HG03457 (cell line): ENCODE results near the gene TSC2.

Experiments used
- ATAC-seq: cut with Tn5 transposase; IDR thresholded peaks from one replicate; pipeline ENCODE4 v1.9.1; 2021; ENCODE audit warnings: moderate number of reproducible peaks; ENCODE audit not compliant: unreplicated experiment

Gene TSC2

DNA sequence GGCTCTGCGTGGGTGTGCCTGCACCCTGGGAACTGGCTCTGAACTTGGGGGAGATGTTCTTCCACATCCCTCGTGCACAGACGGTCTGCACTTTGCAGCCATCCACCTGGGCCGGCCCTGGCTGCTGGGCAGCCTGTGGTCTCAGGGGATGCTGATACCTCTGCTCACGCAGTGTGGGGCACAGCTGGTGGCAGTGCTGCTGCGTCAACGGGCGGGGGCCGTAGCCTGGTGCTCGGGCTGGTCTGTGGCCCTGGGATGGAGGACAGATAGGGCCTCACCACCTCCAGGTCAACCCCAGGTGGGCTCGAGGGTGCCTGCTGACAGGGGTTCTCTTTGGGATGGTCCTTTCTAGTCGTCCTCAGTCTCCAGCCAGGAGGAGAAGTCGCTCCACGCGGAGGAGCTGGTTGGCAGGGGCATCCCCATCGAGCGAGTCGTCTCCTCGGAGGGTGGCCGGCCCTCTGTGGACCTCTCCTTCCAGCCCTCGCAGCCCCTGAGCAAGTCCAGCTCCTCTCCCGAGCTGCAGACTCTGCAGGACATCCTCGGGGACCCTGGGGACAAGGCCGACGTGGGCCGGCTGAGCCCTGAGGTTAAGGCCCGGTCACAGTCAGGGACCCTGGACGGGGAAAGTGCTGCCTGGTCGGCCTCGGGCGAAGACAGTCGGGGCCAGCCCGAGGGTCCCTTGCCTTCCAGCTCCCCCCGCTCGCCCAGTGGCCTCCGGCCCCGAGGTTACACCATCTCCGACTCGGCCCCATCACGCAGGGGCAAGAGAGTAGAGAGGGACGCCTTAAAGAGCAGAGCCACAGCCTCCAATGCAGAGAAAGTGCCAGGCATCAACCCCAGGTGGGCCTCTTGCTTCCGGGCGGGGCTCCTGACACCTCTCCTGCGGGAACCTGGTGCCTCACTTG lies 36.3 kb downstream of the TSC2 start:
- ATAC-seq, result no peak

DNA sequence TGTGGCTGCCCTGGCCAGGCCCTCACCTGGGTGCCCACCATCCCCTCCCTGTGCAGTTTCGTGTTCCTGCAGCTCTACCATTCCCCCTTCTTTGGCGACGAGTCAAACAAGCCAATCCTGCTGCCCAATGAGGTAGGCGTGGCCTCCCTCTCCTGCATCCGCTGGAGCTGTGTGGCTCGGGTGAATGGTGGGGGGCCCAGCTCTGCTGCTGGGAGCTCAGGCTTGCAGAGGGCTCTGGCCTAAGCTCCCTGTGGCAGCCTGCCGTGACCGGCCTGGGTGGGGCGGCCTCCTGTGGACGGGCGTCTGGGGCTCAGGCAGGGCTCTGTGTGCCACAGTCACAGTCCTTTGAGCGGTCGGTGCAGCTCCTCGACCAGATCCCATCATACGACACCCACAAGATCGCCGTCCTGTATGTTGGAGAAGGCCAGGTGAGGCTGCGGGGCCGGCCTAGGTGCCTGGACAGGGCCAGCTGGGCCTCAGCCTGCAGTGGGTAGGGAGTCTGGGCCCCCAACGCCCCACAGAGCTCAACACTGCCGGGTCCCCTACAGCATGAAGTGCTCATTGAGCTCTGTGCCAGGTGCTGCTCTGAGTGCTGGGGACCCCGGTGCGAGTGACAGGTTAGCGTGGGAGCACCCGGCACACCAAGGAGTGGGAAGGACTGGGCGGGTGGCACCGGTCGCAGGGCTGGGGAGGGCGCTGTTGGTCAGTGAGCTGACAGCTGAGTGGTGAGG lies 37.3 kb downstream of the TSC2 start:
- no peak for ATAC-seq

GRCh38 chr16:2085669-2086068 lies 37.9 kb downstream of the TSC2 start:
- ATAC-seq, result no peak

DNA sequence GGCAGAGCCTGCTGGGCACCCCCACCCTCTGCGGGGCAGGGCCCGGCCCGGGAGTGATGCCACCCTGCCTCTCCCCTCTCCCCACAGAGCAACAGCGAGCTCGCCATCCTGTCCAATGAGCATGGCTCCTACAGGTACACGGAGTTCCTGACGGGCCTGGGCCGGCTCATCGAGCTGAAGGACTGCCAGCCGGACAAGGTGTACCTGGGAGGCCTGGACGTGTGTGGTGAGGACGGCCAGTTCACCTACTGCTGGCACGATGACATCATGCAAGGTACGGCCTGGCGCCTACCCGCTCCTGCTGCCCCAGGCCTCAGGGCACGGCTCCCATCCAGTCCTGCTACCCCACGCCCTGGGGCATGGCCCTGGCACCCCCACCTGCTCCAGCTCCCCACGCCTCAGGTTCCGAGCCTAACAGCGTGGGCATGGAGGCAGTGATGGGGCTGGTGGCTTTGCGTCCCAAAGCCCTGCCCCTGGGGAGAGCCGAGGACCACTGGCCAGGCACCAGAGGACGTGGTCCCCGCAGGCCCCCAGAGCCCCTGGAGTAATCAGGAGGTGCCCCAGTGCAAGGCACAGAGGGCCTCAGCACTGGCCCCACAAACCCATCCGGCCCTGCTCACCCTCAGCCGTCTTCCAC lies 38.4 kb downstream of the TSC2 start:
- no peak for ATAC-seq

DNA sequence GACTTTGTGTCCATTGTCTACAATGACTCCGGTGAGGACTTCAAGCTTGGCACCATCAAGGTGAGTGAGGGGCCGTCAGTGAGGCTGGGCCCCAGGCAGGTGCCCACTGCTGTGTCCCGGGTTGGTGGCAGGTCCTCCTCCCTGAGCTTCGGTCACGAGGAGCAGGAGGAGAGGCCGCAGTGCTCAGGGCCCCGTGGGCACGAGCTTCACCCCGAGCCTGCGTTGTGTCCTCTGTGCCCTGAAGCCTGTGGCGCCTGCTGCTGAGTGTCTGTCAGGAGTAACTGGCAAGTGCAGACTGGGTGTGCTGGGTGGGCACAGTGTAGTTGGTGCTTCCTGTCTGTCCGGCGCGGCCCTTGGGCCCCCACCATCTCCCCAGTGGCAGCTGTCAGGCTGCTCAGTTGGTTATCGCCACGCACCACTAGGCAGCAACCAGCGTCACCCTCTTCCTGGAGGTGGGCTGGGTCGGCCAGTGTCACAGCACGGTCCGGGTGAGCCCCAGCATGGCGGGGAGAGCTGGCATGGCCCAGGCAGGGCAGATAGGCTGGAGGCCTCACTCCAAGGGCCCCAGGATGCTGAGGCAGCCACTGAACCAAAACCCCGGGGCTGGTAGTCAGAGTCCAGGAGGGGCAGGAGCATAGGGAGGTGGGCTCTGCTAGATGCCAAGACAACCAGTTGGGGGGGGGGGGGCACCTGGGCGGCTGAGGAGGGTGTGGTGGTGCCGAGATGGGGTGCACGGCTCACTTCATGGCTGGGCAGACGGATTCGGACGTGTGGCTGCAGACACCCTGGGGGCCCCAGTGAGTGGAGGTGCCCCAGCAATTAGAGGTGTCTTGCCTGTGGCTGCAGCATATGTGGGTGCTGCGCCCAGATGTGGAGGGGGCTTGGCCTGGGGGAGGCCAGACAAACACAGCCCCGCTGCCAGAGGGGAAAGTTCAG lies 39.3 kb downstream of the TSC2 start:
- ATAC-seq, result no peak

DNA sequence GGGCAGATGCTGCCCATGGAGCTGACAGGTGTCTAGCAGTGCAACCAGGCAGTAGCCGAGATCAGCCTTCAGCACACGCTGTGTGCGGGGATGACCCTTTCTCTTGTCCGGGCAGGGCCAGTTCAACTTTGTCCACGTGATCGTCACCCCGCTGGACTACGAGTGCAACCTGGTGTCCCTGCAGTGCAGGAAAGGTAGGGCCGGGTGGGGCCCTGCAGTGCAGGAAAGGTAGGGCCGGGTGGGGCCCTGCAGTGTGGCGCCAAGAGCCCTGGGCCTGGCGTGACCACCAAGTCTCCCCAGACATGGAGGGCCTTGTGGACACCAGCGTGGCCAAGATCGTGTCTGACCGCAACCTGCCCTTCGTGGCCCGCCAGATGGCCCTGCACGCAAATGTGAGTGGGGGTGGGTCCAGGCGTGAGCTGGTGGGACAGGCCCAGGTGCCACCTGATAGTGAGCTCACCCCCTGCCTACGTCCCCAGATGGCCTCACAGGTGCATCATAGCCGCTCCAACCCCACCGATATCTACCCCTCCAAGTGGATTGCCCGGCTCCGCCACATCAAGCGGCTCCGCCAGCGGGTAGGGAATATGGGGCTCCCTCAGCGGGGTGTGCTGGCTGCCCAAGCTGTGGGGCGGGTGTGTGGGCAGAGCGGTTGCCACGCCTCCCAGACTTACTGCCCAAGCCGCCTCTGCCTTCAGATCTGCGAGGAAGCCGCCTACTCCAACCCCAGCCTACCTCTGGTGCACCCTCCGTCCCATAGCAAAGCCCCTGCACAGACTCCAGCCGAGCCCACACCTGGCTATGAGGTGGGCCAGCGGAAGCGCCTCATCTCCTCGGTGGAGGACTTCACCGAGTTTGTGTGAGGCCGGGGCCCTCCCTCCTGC lies 40.2 kb downstream of the TSC2 start:
- ATAC-seq, result no peak

GRCh38 chr16:2088759-2089358 lies 41.1 kb downstream of the TSC2 start:
- no peak for ATAC-seq

GRCh38 chr16:2089706-2090480 lies 42.1 kb downstream of the TSC2 start:
- ATAC-seq, result no peak

DNA sequence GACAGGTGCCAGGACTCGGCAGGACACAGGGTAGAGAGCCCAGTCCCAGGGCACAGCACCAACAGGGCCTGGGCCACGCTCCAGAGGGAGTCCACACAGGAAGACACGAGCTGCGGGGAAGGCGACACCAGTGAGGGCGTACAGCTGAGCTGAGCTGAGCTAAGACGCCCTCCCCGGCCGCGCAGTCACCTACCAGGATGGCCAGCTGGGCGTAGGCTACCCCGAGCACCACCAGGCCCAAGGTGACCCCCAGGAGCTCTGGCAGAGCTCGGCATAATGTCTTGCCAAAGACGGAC lies 42.6 kb downstream of the TSC2 start:
- no peak for ATAC-seq

DNA sequence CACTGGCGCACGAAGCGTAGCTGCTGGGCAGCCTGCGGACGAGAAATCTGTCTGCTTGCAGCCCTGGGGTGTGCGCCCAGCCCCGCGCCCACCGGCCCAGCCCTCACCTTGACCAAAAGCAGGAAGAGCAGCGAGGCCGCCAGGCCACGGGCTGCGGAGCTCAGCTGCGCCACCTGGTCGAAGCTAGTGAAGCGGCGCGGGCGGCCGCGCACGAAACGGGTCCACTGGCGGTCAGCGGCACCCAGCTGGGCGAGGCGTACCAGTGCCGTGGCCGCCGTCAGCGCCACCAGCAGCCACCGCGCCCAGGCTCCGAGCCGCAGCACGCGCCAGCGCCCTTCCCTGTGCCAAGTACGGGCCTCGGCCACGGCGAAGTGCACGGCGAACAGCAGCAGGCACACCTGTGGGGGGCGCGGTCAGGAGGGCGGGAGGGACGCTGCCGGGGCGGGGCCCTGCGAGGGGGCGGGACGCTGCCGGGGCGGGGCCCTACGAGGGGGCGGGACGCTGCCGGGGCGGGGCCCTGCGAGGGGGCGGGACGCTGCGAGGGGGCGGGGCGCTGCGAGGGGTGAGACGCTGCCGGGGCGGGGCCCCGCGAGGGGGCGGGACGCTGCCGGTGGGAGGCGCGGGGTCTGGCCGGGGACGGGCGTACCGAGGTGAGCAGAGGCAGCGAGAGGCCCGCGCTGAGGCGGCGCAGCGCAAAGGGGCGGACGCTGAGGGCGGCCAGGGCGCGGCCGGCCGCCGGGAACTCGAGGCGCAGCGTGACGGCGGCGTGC lies 43.2 kb downstream of the TSC2 start:
- no peak for ATAC-seq

DNA sequence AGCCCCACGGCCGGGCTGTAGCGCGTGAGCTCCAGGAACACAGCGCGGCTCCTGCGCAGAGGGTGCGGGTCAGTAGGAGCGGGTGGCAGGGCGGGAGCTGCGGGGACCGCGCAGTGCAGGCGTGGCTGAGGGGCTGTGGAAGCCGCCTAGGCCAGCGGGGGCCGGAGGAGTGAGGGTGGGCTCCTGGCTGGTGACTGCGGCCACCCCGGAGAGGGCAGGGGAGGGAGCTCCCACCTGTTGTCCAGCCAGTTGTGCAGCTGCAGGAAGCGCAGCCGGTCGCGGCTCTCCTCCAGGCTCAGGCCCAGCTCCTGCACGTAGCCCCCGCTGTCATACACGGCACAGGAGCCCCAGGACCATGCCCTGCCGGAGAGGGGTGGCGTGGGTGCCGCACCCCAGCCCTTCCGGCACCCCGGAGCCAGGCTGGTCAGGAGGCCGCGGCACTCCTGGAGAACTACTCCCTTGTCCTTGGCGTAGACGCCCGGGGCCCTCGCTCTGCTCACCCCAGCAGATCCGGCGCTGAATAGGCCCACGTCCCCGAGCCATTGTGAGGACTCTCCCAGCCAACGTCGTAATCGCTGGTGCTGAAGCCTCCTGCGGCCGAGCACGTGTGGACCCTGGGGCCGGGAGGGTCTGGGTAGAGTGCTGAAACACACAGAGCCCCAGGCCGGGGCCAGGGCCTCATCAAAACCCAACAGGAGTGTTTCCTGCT lies 43.9 kb downstream of the TSC2 start:
- ATAC-seq, result no peak

- ATAC-seq, result no peak
Measured at GRCh38 chr16:2092256-2092620, 44.5 kb downstream of the TSC2 start.

DNA sequence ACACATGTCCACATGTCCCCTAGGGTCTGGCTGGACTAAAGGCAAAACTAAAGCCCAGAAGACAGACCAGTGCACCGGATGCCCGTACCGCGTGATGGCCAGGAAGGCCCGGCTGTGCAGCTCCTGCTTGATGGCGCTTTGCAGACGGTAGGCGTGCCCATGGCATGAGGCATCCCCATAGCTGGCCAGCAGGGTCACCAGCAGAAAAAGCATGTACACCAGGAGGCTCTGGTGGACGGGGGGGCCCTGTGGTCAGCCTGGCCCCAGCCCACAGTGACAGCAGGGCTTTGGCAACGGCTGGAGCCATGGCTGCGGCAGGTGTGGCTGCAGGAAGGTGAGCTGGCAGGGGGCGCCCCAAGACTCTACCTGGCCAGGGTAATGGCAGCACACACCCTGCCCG lies 45.1 kb downstream of the TSC2 start:
- ATAC-seq, result no peak

DNA sequence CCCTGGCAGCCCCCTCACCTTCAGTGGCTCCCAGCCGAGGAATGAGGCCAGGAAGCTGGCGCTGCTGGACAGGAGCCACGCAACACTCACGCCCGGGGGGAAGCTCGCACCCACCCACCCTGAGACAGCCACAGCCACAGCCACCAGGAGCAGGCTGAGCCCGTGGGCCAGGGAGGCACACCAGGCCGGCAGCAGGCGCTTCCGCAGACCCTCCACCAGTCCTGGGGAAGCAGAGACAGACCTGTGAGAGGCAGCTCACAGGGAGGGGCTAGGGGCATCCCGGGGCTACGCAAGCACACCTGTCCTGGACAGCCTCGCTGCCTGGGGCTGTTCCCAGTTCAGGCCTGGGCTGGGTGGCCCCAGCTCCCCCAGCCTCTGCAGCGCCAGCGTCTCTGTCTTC lies 46.0 kb downstream of the TSC2 start:
- no peak for ATAC-seq

DNA sequence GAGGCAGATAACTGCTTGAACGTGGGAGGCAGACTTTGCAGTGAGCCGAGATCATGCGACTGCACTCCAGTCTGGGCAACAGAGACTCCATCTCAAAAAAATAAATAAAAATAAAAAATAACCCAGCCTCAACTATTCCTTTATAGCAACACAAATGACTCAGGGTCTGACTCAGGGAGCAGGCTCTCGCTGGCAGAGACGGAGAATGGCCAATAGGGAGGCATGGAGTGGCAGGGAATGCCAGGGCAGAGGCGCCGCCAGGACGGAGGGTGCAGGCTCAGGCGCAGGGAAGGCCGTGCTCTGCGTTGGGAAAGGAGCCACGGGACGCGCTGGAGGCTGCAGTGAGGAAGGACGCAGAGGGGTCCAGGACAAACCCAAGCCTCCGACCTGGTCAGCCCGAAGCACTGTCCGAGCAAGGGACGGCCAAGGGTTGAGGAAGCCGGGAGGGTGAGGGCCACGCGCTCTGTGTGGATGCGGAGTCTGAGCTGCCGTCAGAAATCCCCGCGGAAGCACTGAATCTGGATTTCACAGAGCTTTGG lies 47.6 kb downstream of the TSC2 start:
- no peak for ATAC-seq

- no peak for ATAC-seq
Measured at GRCh38 chr16:2095918-2096582, 48.3 kb downstream of the TSC2 start.
